ENCODE data around the gene MOB2.

MOB2 gene

GRCh38 chr11:1519028-1520010 is 32.7 kb upstream of the MOB2 start:
- H3K27me3 ChIP-seq (ENCODE audit: control insufficient read depth, insufficient read depth, low read length), result no peaks in the 10 kb centered on the region
- H3K4me2 ChIP-seq (ENCODE audit: low read length), result no peak overlapping the region
- no peaks in the 10 kb centered on the region for H3K9me3 ChIP-seq (ENCODE audit: control insufficient read depth, low read length)
- H3K27ac ChIP-seq, result no peak overlapping the region
- no peak overlapping the region for H3K9ac ChIP-seq
- no peak overlapping the region for H3K4me3 ChIP-seq (ENCODE audit: low read depth, low read length)
- peaks cover 53% of the 10 kb centered on the region for H3K79me2 ChIP-seq
- H2AFZ ChIP-seq, result no peak overlapping the region
- no peak for TF ChIP-seq CTCF (IDR thresholded peaks at IDR 0.05)
- no peaks in the 10 kb centered on the region for H3K4me1 ChIP-seq
- H3K36me3 ChIP-seq (ENCODE audit: control insufficient read depth, insufficient read depth, low read length), result no peaks in the 10 kb centered on the region

GRCh38 chr11:1518301-1518700 is 31.7 kb upstream of the MOB2 start:
- Histone ChIP-seq H2AFZ (no peak overlapping the region), H3K4me2 (ENCODE audit: low read length) (no peak overlapping the region), H3K79me2 (peaks cover 58% of the 10 kb centered on the region), H3K4me3 (ENCODE audit: low read depth, low read length) (no peak overlapping the region), H3K4me1 (no peaks in the 10 kb centered on the region), H3K9me3 (ENCODE audit: control insufficient read depth, low read length) (no peaks in the 10 kb centered on the region), H3K36me3 (ENCODE audit: control insufficient read depth, insufficient read depth, low read length) (no peaks in the 10 kb centered on the region), H3K27me3 (ENCODE audit: control insufficient read depth, insufficient read depth, low read length) (no peaks in the 10 kb centered on the region), H3K9ac (no peak overlapping the region), H3K27ac (no peak overlapping the region)
- TF ChIP-seq CTCF (IDR thresholded peaks at IDR 0.05), result no peak

GRCh38 chr11:1517117-1518005 is 30.8 kb upstream of the MOB2 start:
- no peaks in the 10 kb centered on the region for H3K4me1 ChIP-seq
- no peak for TF ChIP-seq CTCF (IDR thresholded peaks at IDR 0.05)

GRCh38 chr11:1516273-1517067 is 29.9 kb upstream of the MOB2 start:
- no peak overlapping the region for H2AFZ ChIP-seq
- H3K79me2 ChIP-seq, result peaks cover 56% of the 10 kb centered on the region
- no peak overlapping the region for H3K4me2 ChIP-seq (ENCODE audit: low read length)
- no peaks in the 10 kb centered on the region for H3K27me3 ChIP-seq (ENCODE audit: control insufficient read depth, insufficient read depth, low read length)
- TF ChIP-seq CTCF (IDR thresholded peaks at IDR 0.05), result no peak
- no peaks in the 10 kb centered on the region for H3K4me1 ChIP-seq
- H3K9ac ChIP-seq, result no peak overlapping the region
- H3K36me3 ChIP-seq (ENCODE audit: control insufficient read depth, insufficient read depth, low read length), result no peaks in the 10 kb centered on the region
- no peak overlapping the region for H3K4me3 ChIP-seq (ENCODE audit: low read depth, low read length)
- no peak overlapping the region for H3K27ac ChIP-seq
- no peaks in the 10 kb centered on the region for H3K9me3 ChIP-seq (ENCODE audit: control insufficient read depth, low read length)

More at GRCh38 chr11:1517117-1518005, 30.8 kb upstream of the MOB2 start:
- no peak overlapping the region for H3K27ac ChIP-seq
- no peak overlapping the region for H2AFZ ChIP-seq
- H3K36me3 ChIP-seq (ENCODE audit: control insufficient read depth, insufficient read depth, low read length), result no peaks in the 10 kb centered on the region
- H3K9me3 ChIP-seq (ENCODE audit: control insufficient read depth, low read length), result no peaks in the 10 kb centered on the region
- H3K4me3 ChIP-seq (ENCODE audit: low read depth, low read length), result no peak overlapping the region
- no peak overlapping the region for H3K4me2 ChIP-seq (ENCODE audit: low read length)
- peaks cover 58% of the 10 kb centered on the region for H3K79me2 ChIP-seq
- no peaks in the 10 kb centered on the region for H3K27me3 ChIP-seq (ENCODE audit: control insufficient read depth, insufficient read depth, low read length)
- H3K9ac ChIP-seq, result no peak overlapping the region

Data from parathyroid adenoma (tissue), 2 donors.